Stimulated activated naive B cell treated with anti-CD40 and anti-IgM and Interleukin-4, amounts not matched to agents 10 μg/mL and 1 μg/mL and 100 μg/mL, for 72 hours (primary cell): Measurements from ENCODE around the gene SLC38A1.
A peak's percentile ranks its signal among the peaks of the same experiment; 100 is the strongest.
"Not testable (repeated sequence)": the region's sequence is repeated elsewhere in the genome, so short reads cannot be mapped to it uniquely, and the experiment has no call there.

Experiments
- ATAC-seq, 2 donors: fragments of 150-1000 bp; cut with Tn5 transposase; replicated peaks; 2 replicates each; pipeline ENCODE4 v1.10.0; 2021; ENCODE audit warnings: moderate library complexity in 1 of 2
- DNase-seq: peaks from one replicate; pipeline ENCODE4 v3.0.0; 2021
- H3K27ac Mint-ChIP-seq: one replicate; pipeline ENCODE4 v1.8.0; 2022; ENCODE audit warnings: mild to moderate bottlenecking, mixed read lengths
- H3K27me3 Mint-ChIP-seq, 2 donors: one replicate each; pipeline ENCODE4 v1.8.0; 2022; ENCODE audit warnings: mixed read lengths in 2 of 2
- H3K36me3 Mint-ChIP-seq, 2 donors: one replicate each; pipeline ENCODE4 v1.8.0; 2022; ENCODE audit warnings: mixed read lengths in 2 of 2, mild to moderate bottlenecking in 1 of 2
- H3K4me1 Mint-ChIP-seq, 2 donors: one replicate each; pipeline ENCODE4 v1.8.0; 2022; ENCODE audit warnings: mixed read lengths in 2 of 2, mild to moderate bottlenecking in 1 of 2
- H3K4me3 Mint-ChIP-seq, 2 donors: one replicate each; pipeline ENCODE4 v1.8.0; 2022; ENCODE audit warnings: mild to moderate bottlenecking in 2 of 2, mixed read lengths in 2 of 2, moderate library complexity in 1 of 2
- H3K9me3 Mint-ChIP-seq, 2 donors: one replicate each; pipeline ENCODE4 v1.8.0; 2022; ENCODE audit warnings: mixed read lengths in 2 of 2, mild to moderate bottlenecking in 1 of 2

SLC38A1 gene

DNA sequence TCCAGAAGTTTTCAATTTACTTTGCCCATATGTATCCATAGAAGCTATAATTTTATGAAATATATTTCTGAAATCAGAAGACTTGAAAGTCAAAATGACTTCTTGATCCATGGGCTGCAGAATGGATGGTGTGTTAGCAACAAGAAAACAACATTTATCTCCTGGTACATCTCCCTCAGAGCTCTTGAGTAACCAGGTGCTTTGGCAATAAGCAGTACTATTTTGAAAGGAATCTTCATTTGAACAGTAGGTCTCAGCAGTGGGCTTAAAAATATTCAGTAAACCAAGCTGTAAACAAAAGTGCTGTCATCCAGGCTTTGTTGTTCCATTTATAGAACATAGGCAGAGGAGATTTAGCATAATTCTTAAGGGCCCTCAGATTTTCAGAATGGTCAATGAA lies 100.4 kb downstream of the SLC38A1 start:
- Mint-ChIP-seq H3K9me3 (peaks cover 10 to 13% of the 10 kb centered on the region in 2 donors), H3K4me1 (peaks cover 13 to 28% of the 10 kb centered on the region in 2 donors), H3K4me3 (no peak overlapping the region), H3K27ac (no peak overlapping the region), H3K27me3 (no peaks in the 10 kb centered on the region), H3K36me3 (peaks cover 7 to 15% of the 10 kb centered on the region in 2 donors)
- ATAC-seq (no peak), DNase-seq (no peak)

- peaks cover 7 to 15% of the 10 kb centered on the region in 2 donors for H3K36me3 Mint-ChIP-seq
- no peak overlapping the region for H3K27ac Mint-ChIP-seq
- ATAC-seq (no peak), DNase-seq (no peak)
- no peak overlapping the region for H3K4me3 Mint-ChIP-seq
- peaks cover 12 to 25% of the 10 kb centered on the region in 2 donors for H3K4me1 Mint-ChIP-seq
- no peaks in the 10 kb centered on the region for H3K27me3 Mint-ChIP-seq
- H3K9me3 Mint-ChIP-seq = peaks cover 10 to 13% of the 10 kb centered on the region in 2 donors
These were observed 101.4 kb downstream of the SLC38A1 start for GRCh38 chr12:46167412-46167811.

GRCh38 chr12:46165191-46165590 lies 103.7 kb downstream of the SLC38A1 start:
- no peaks in the 10 kb centered on the region for H3K27me3 Mint-ChIP-seq
- no peak overlapping the region for H3K4me3 Mint-ChIP-seq
- H3K27ac Mint-ChIP-seq = no peak overlapping the region
- peaks cover 7 to 15% of the 10 kb centered on the region in 2 donors for H3K36me3 Mint-ChIP-seq
- peaks cover 13 to 35% of the 10 kb centered on the region in 2 donors for H3K4me1 Mint-ChIP-seq
- peaks cover 10 to 13% of the 10 kb centered on the region in 2 donors for H3K9me3 Mint-ChIP-seq
- DNase-seq = no peak
- no peak for ATAC-seq

DNA sequence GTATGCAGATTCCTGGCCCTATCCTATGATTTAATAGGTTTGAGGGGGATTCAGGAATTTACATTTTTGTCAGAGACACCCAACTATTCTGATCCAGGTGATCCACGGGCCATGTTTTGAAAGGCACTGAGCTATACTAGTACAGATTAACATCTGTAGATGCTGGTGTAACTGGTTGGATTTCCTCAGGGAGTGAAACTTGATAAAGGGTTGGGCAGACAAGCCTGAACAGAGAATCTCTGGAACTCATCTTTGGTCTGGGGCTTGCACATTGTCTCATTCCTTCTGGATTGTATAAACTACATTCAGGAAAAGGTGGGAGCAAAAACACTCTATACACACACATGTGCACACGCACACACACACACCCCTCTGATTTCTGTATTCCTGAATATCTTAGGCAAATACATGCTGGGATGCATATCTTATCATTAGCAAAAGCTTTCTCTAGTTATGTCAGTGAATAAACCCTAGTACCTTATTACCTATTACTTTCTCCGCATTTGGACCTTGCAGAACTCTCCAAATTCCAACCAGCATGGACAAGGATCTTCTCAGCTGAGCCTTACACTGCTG lies 104.6 kb downstream of the SLC38A1 start:
- peaks cover 8 to 13% of the 10 kb centered on the region in 2 donors for H3K9me3 Mint-ChIP-seq
- ATAC-seq (no peak), DNase-seq (no peak)
- H3K27me3 Mint-ChIP-seq = no peaks in the 10 kb centered on the region
- no peak overlapping the region for H3K4me3 Mint-ChIP-seq
- H3K27ac Mint-ChIP-seq = no peak overlapping the region
- H3K4me1 Mint-ChIP-seq = peaks cover 8 to 34% of the 10 kb centered on the region in 2 donors
- peaks cover 7 to 15% of the 10 kb centered on the region in 2 donors for H3K36me3 Mint-ChIP-seq

DNA sequence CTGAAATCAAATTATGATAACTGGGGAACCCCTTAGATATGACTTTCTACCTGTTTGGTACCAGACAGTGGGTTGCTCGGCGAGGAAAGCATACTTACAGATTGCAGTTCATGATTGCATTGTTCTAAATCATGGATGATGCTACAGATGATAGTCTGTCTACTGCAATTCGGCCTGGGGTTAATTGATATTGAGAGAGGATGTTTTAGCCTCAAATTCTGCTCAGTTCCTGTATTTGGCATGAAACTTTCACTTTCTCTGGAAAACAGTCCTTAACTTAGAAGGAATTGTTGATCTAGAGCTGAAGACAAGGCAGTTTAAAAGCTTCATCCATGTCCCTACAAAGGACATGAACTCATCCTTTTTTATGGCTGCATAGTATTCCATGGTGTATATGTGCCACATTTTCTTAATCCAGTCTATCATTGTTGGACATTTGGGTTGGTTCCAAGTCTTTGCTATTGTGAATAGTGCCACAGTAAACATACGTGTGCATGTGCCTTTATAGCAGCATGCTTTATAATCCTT lies 106.2 kb downstream of the SLC38A1 start:
- not testable (repeated sequence) for H3K27me3 Mint-ChIP-seq, H3K9me3 Mint-ChIP-seq, H3K4me3 Mint-ChIP-seq, DNase-seq, H3K27ac Mint-ChIP-seq, H3K36me3 Mint-ChIP-seq
- peak; percentile 85 to 88 for ATAC-seq
- H3K4me1 Mint-ChIP-seq = peaks cover 4 to 47% of the 10 kb centered on the region in 2 donors

GRCh38 chr12:46160981-46161690 lies 107.7 kb downstream of the SLC38A1 start:
- peaks cover 11 to 54% of the 10 kb centered on the region in 2 donors for H3K4me1 Mint-ChIP-seq
- DNase-seq = no peak
- no peaks in the 10 kb centered on the region for H3K27me3 Mint-ChIP-seq
- ATAC-seq = no peak
- H3K27ac Mint-ChIP-seq = no peak overlapping the region
- peaks cover 5 to 7% of the 10 kb centered on the region in 2 donors for H3K9me3 Mint-ChIP-seq
- no peak overlapping the region for H3K4me3 Mint-ChIP-seq
- H3K36me3 Mint-ChIP-seq = peaks cover 5 to 9% of the 10 kb centered on the region in 2 donors

GRCh38 chr12:46160101-46160980 lies 108.5 kb downstream of the SLC38A1 start:
- ATAC-seq (peak; percentile 30 to 55), DNase-seq (no peak)
- H3K9me3 Mint-ChIP-seq = peaks cover 8 to 10% of the 10 kb centered on the region in 2 donors
- no peak overlapping the region for H3K27ac Mint-ChIP-seq
- no peaks in the 10 kb centered on the region for H3K27me3 Mint-ChIP-seq
- H3K36me3 Mint-ChIP-seq = peaks cover 9 to 13% of the 10 kb centered on the region in 2 donors
- no peak overlapping the region for H3K4me3 Mint-ChIP-seq
- peaks cover 11 to 54% of the 10 kb centered on the region in 2 donors for H3K4me1 Mint-ChIP-seq

GRCh38 chr12:46159309-46159901 lies 109.4 kb downstream of the SLC38A1 start:
- H3K36me3 Mint-ChIP-seq = peaks cover 9 to 17% of the 10 kb centered on the region in 2 donors
- peaks cover 13 to 59% of the 10 kb centered on the region in 2 donors for H3K4me1 Mint-ChIP-seq
- H3K9me3 Mint-ChIP-seq = peaks cover 8 to 10% of the 10 kb centered on the region in 2 donors
- no peak for ATAC-seq
- H3K4me3 Mint-ChIP-seq = no peak overlapping the region
- no peak for DNase-seq
- H3K27ac Mint-ChIP-seq = no peak overlapping the region
- no peaks in the 10 kb centered on the region for H3K27me3 Mint-ChIP-seq

- Mint-ChIP-seq H3K27me3 (no peaks in the 10 kb centered on the region), H3K9me3 (peaks cover 8 to 10% of the 10 kb centered on the region in 2 donors), H3K4me1 (peaks cover 13 to 58% of the 10 kb centered on the region in 2 donors), H3K4me3 (no peak overlapping the region), H3K36me3 (peaks cover 9 to 17% of the 10 kb centered on the region in 2 donors), H3K27ac (no peak overlapping the region)
- ATAC-seq = no peak
- DNase-seq = no peak
These were observed 110.3 kb downstream of the SLC38A1 start for GRCh38 chr12:46158501-46158900.

DNA sequence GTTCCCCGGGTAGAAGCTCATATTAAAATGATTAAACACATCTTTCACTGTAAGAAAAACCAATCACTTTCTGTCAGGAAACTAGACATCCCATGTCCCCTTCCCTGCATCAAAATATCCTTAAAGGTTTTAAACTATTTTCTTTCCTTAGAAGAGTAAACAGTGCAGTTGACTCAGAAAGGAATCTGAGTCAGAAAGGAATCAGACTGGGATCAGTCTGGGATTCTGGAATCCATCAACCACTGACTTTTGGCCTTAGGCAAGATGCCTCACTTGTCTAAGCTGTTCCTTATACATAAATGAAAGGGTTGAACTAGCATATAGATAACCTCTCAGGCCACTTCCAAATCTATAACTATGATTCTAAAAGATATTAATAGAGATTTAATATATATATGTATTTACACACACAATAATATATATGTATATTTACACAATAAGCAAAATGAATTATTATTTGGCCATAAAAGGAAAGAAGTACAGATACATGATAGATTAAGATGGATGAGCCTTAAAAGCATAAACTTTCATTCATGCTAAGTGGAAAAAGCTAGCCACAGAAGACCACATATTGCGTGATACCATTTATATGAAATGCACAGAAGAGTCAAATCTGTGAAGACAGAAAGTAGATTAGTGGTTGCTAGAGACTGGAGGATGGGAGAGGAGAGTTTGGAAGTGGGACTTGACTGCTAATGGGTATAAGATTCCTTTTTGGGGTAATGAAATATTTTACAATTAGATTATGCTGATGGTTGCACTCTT lies 114.4 kb downstream of the SLC38A1 start:
- peaks cover 12 to 42% of the 10 kb centered on the region in 2 donors for H3K4me1 Mint-ChIP-seq
- peaks cover 9 to 17% of the 10 kb centered on the region in 2 donors for H3K36me3 Mint-ChIP-seq
- DNase-seq (no peak), ATAC-seq (no peak)
- H3K27ac Mint-ChIP-seq = no peak overlapping the region
- peaks cover 8 to 10% of the 10 kb centered on the region in 2 donors for H3K9me3 Mint-ChIP-seq
- no peak overlapping the region for H3K4me3 Mint-ChIP-seq
- H3K27me3 Mint-ChIP-seq = no peaks in the 10 kb centered on the region

- no peaks in the 10 kb centered on the region for H3K27me3 Mint-ChIP-seq
- no peak overlapping the region for H3K4me3 Mint-ChIP-seq
- peaks cover 12 to 40% of the 10 kb centered on the region in 2 donors for H3K4me1 Mint-ChIP-seq
- no peak overlapping the region for H3K27ac Mint-ChIP-seq
- DNase-seq (no peak), ATAC-seq (no peak)
- peaks cover 8 to 10% of the 10 kb centered on the region in 2 donors for H3K9me3 Mint-ChIP-seq
- H3K36me3 Mint-ChIP-seq = peaks cover 9 to 17% of the 10 kb centered on the region in 2 donors
These were observed 115.5 kb downstream of the SLC38A1 start for GRCh38 chr12:46153268-46153872.

DNA sequence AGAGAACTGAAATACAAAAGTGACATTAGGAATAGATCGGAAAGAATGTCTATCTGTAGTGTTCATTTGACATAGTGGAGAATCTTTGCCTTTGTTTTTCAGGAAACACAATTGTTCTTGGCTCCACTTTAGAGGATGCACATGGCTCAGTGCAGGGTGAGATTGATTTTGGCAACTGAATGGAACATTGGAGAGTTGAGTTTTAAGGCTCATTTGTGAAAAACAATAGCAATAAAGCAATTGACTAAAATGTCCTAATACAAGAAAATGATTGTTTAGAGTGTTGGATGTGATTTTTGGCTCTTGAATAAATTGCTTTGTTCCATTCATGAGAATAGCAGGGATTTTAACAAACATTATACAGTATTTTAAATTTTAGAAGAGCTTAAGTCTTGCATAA lies 116.4 kb downstream of the SLC38A1 start:
- Mint-ChIP-seq H3K27me3 (peaks cover 0 to 1% of the 10 kb centered on the region in 2 donors), H3K27ac (no peak overlapping the region), H3K9me3 (peaks cover 8 to 10% of the 10 kb centered on the region in 2 donors), H3K4me3 (no peak overlapping the region), H3K36me3 (peaks cover 9 to 16% of the 10 kb centered on the region in 2 donors), H3K4me1 (peaks cover 13 to 34% of the 10 kb centered on the region in 2 donors)
- DNase-seq (no peak), ATAC-seq (no peak)

DNA sequence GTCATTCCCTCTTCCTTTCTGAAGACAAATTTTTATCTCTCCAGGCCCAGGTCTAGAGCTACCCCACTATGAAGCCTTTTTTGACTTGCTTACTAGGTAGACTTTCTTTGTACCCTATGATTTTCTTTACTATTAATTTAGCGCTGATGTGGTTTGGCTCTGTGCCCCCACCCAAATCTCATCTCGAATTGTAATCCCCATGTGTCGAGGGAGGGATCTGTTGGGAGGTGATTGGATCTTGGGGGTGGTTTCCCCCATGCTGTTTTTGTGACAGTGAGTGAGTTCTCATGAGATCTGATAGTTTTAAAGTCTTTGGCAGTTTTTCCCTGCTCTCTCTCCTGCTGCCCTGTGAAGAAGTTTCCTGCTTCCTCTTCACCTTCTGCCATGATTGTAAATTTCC lies 118.1 kb downstream of the SLC38A1 start:
- ATAC-seq (no peak), DNase-seq (no peak)
- H3K27ac Mint-ChIP-seq = peak overlapping the region; percentile 4
- peaks cover 0 to 4% of the 10 kb centered on the region in 2 donors for H3K36me3 Mint-ChIP-seq
- H3K4me1 Mint-ChIP-seq = peaks cover 11 to 35% of the 10 kb centered on the region in 2 donors
- no peak overlapping the region for H3K4me3 Mint-ChIP-seq
- no peaks in the 10 kb centered on the region for H3K9me3 Mint-ChIP-seq
- H3K27me3 Mint-ChIP-seq = peaks cover 0 to 5% of the 10 kb centered on the region in 2 donors
